Coronary artery (tissue), 2 donors: ENCODE measurements around the gene HSPA1L.
A peak's percentile ranks its signal among the peaks of the same experiment; 100 is the strongest.
"Not testable (repeated sequence)": the region's sequence is repeated elsewhere in the genome, so short reads cannot be mapped to it uniquely, and the experiment has no call there.

Experiments used
- DNase-seq: peaks from one replicate; pipeline ENCODE4 v3.0.0-alpha.2; 2017; ENCODE audit warnings: low spot score
- H3K27ac ChIP-seq, 2 donors: fragments of 200-600 bp; sonication (generic); one replicate each; pipeline ENCODE4 v1.5.1; 2016 to 2019
- H3K4me3 ChIP-seq: fragments of 200-600 bp; sonication (generic); 2 replicates; pipeline ENCODE4 v1.5.1; 2016; ENCODE audit warnings: mild to moderate bottlenecking, moderate library complexity
- TF ChIP-seq, protein P1 (sequence below): fragments of 200-600 bp; sonication (generic); IDR thresholded peaks from one replicate; pipeline ENCODE4 v1.5.1; 2019; ENCODE audit warnings: antibody characterized with exemption

The HSPA1L gene

DNA sequence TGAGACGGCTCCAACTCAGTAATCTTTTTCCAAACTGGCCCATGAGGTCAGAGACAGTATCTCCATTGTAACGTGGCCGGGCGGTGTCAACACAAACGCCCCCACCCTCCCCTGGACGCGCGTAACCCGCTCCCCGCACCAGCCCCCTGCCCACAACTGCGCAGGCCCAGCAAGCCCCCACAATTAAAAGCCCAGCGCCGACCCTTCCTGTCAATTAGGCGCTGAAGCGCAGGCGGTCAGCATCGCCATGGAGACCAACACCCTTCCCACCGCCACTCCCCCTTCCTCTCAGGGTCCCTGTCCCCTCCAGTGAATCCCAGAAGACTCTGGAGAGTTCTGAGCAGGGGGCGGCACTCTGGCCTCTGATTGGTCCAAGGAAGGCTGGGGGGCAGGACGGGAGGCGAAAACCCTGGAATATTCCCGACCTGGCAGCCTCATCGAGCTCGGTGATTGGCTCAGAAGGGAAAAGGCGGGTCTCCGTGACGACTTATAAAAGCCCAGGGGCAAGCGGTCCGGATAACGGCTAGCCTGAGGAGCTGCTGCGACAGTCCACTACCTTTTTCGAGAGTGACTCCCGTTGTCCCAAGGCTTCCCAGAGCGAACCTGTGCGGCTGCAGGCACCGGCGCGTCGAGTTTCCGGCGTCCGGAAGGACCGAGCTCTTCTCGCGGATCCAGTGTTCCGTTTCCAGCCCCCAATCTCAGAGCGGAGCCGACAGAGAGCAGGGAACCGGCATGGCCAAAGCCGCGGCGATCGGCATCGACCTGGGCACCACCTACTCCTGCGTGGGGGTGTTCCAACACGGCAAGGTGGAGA, at the start of gene HSPA1L, which contains the start of gene HSPA1A:
HSPA1L (minus strand) TSS at position 259 of the 814 bp plus-strand sequence. CDS start 3,311 bp downstream, outside the sequence.
HSPA1A (plus strand) TSS at position 519 of the 814 bp plus-strand sequence; CDS start at position 733, 214 bp downstream.
- Histone ChIP-seq H3K27ac (peak within 1 kb of the TSS; percentile 97 to 100), H3K4me3 (peak within 1 kb of the TSS; percentile 71)
- TF ChIP-seq, protein P1, sequence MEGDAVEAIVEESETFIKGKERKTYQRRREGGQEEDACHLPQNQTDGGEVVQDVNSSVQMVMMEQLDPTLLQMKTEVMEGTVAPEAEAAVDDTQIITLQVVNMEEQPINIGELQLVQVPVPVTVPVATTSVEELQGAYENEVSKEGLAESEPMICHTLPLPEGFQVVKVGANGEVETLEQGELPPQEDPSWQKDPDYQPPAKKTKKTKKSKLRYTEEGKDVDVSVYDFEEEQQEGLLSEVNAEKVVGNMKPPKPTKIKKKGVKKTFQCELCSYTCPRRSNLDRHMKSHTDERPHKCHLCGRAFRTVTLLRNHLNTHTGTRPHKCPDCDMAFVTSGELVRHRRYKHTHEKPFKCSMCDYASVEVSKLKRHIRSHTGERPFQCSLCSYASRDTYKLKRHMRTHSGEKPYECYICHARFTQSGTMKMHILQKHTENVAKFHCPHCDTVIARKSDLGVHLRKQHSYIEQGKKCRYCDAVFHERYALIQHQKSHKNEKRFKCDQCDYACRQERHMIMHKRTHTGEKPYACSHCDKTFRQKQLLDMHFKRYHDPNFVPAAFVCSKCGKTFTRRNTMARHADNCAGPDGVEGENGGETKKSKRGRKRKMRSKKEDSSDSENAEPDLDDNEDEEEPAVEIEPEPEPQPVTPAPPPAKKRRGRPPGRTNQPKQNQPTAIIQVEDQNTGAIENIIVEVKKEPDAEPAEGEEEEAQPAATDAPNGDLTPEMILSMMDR, result no peak
- peak; percentile 98 for DNase-seq

DNA sequence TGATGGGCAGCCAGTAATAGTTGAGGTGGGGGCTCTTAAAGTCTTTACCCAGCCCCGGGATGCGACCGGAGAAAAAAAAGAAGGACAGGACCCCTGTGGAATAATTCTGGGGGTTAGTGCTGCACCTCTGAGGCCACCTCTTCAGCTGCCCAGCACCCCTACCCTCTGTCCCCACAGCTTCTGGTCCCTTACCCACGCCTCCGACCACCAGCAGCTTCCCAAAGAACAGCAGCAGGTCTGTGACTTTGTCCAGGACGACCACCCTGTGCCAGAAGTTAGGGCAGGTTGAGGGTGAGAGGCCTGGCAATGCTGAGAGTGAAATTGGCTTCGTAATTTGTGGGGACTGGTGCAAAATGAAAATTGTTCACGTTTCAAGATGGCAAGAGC, 49.7 kb upstream of the HSPA1L start:
- Histone ChIP-seq H3K4me3 (no peak overlapping the region), H3K27ac (no peak overlapping the region)
- TF ChIP-seq, protein P1, result no peak
- DNase-seq, result no peak

DNA sequence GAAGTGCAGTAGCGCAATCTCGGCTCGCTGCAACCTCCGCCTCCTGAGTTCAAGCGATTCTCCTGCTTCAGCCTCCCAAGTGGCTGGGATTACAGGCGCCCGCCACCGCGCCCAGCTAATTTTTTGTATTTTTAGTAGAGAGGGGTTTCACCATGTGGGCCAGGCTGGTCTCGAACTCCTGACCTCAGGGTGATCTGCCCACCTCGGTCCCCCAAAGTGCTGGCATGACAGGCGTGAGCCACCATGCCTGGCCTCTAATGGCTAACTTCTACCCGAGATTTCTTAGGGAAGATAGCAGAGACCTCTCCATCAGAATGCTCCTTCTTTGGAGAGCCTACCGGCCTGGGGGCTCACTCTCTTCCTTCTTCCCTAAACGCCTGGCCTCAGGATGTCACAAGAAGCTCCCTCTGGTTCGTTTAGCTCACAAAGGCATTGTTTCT, 49.1 kb upstream of the HSPA1L start:
- H3K4me3 ChIP-seq, result peak overlapping the region; percentile 97
- H3K27ac ChIP-seq, result peak overlapping the region; percentile 58 to 81
- not testable (repeated sequence) for DNase-seq

DNA sequence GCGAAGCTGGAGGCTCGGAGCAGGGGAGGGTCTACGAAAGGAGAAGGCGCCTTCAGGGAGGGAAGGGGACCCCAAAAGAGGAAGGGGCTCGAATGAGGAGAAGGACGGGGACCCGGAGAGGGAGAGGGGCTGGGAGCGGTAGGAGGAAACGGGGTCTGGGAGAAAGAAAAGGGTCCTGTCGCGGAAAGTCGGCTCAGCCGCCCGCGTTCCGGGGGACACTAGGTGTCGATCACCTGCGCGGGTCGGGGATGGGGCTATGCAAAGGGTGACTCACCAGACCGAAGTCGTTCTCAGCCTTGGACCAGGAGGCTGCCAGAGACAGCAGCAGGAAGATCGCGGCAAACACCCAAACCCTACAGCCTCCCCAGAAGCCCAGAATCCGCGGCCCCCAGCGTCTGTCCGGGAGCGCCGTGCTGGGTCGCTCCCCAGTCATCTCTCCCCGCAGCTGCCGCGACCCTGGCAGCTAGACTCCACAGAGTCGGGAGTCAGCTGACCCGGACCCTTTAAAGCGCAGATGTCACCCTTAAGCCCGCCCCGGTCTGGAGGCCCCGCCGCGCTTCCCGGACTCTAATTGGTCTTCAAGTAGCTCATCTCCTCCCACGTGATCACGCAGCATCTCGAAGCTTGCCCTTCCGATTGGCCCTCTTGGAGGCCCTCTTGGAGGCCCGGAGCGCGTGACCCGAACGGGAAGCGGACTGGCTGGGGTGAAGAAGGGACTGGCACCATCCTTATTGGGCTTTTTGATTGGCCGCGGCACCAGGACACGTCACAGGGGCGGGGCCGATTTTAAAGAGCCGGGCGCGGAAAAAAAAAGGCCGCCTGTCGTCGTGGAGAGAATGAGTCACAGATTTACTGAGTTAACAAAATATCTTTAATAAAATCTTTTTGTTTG, 47.5 kb upstream of the HSPA1L start, which contains the start of gene NEU1:
NEU1 (minus strand) TSS at position 478 of the 892 bp plus-strand sequence; CDS start at position 433, 45 bp downstream.
- DNase-seq, result peak; percentile 100
- TF ChIP-seq, protein P1, result no peak
- Histone ChIP-seq H3K27ac (peak within 1 kb of the TSS; percentile 78 to 96), H3K4me3 (peak within 1 kb of the TSS; percentile 97)

DNA sequence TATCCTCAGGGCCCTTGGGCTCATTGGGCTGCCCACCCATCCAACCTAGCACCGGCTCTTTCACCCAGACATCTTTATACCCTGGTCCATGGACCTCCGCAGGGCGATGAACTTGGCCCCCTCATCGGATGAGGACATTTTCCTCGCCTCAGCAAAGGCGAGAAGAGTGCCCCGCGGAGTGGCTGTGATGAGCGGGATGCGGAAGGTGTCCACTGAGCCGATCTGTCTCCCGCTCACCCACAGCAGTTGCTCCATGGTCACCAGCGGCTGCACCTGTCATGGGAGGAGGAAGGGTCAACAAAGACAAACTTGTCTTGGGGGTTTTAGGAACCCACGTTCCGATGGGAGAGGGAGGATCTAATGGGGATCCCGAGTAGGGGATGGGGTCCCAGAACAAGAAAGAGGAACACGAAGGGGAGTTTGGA, 46.8 kb upstream of the HSPA1L start:
- no peak for DNase-seq
- Histone ChIP-seq H3K4me3 (peak overlapping the region; percentile 97), H3K27ac (peak overlapping the region in 1 of 2 donors; percentile 78)
- TF ChIP-seq, protein P1, result no peak

DNA sequence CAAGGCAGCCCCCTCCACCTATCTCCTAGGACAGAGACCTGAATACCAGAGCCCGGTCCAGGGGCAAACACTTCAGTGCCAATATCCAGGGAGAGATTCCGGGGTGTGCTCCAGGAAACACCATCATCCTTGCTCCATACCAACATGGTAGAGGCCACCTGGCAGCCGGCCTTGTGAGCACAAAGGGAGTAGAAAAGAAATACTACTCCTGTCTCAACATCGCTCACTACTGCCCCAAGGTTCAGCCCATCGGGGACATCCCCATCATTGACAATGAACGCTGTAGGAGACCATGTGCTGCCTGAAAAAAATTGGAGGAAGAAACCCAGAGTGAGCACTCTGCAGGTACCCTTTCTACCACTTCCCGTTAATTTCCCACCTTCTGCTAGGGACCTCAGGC, 46.1 kb upstream of the HSPA1L start:
- TF ChIP-seq, protein P1, result no peak
- no peak for DNase-seq
- no peak overlapping the region for H3K4me3 ChIP-seq

DNA sequence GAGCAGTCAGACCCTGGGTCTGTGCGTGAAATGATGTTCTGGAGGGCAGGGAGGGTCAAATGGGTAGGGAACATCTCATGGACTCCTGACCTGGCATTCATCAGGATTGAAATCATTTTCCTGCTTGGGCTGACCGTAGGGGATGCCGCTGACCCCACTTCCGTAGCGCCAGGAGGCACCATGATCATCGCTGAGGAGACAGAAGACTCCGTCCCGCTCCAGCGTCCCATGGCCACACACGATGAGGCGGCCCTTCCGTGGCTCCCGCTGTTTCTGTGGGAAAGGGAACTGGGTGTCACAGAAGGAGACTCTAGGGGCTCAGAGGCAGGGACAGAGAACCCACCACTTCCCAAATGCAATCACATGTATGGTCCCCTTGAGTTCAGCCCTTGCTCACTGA, 45.3 kb upstream of the HSPA1L start:
- no peak for DNase-seq
- TF ChIP-seq, protein P1, result no peak
- no peak overlapping the region for H3K4me3 ChIP-seq
- H3K27ac ChIP-seq, result no peak overlapping the region

More for the DNA sequence above, 46.1 kb upstream of the HSPA1L start:
- H3K27ac ChIP-seq, result no peak overlapping the region
